A673 (cell line): ENCODE measurements around the gene LSM10.

Source experiments
- EZH2 ChIP-seq: fragments of 200-600 bp; sonication (generic); IDR thresholded peaks from 2 replicates; pipeline ENCODE4 v1.6.1; 2017; ENCODE audit warnings: borderline replicate concordance, low read depth, mild to moderate bottlenecking, mixed read lengths, antibody characterized with exemption, low read length; ENCODE audit not compliant: poor library complexity, severe bottlenecking
- TF ChIP-seq, protein P1 (sequence below): fragments of 300-800, 200-600 bp; sonication (generic); conservative IDR thresholded peaks from 2 replicates; pipeline ENCODE4 v1.5.1; 2017; ENCODE audit warnings: low read depth, mild to moderate bottlenecking, antibody characterized with exemption, low read length, moderate library complexity, mixed read lengths

DNA sequence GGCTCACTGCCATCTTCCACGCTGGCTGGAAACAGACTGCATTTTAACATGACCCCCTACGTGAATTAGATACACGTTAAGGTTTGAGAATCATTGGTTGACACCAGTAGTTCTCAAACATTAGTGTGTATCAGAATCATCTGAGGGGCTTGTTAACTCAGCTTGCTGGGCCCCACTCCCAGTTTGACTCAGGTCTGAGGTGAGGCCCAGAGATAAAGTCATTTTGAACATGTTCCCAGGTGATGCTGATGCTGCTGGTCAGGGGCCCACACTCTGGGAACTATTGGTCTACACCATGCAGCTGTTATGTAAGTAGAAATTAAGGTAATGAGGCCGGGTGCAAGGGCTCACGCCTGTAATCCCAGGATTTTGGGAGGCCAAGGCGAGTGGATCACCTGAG, 1.3 kb downstream of the LSM10 start:
- TF ChIP-seq, protein P1, sequence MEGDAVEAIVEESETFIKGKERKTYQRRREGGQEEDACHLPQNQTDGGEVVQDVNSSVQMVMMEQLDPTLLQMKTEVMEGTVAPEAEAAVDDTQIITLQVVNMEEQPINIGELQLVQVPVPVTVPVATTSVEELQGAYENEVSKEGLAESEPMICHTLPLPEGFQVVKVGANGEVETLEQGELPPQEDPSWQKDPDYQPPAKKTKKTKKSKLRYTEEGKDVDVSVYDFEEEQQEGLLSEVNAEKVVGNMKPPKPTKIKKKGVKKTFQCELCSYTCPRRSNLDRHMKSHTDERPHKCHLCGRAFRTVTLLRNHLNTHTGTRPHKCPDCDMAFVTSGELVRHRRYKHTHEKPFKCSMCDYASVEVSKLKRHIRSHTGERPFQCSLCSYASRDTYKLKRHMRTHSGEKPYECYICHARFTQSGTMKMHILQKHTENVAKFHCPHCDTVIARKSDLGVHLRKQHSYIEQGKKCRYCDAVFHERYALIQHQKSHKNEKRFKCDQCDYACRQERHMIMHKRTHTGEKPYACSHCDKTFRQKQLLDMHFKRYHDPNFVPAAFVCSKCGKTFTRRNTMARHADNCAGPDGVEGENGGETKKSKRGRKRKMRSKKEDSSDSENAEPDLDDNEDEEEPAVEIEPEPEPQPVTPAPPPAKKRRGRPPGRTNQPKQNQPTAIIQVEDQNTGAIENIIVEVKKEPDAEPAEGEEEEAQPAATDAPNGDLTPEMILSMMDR: no peak
- TF ChIP-seq EZH2: no peak
